SK-N-SH treated with all-trans-retinoic acid at 6 μM for 48 hours (cell line): Measurements from ENCODE around the gene GRID2IP.

Experiments used
- ATAC-seq: fragments of 200-7000 bp; cut with Tn5 transposase; 3 replicates; pipeline ENCODE4 v1.9.1; 2020; ENCODE audit warnings: mild to moderate bottlenecking, moderate library complexity
- ARNTL ChIP-seq: fragments of 450-650 bp; formaldehyde crosslinking; IDR thresholded peaks from 2 replicates; pipeline ENCODE4 v1.5.0; 2020; ENCODE audit warnings: low read depth, mild to moderate bottlenecking, moderate library complexity, borderline replicate concordance
- CSDC2 ChIP-seq: fragments of 250-450 bp; sonication (Bioruptor Pico); IDR thresholded peaks from 2 replicates; pipeline ENCODE4 v1.5.0; 2020; ENCODE audit warnings: mild to moderate bottlenecking, moderate library complexity
- CSRNP3 ChIP-seq: fragments of 250-450 bp; sonication (Bioruptor Pico); IDR thresholded peaks from 2 replicates; pipeline ENCODE4 v1.5.1; 2021; ENCODE audit warnings: mild to moderate bottlenecking, moderate library complexity
- ESRRG ChIP-seq: fragments of 250-450 bp; sonication (Bioruptor Pico); IDR thresholded peaks from 2 replicates; pipeline ENCODE4 v1.6.1; 2021; ENCODE audit warnings: mild to moderate bottlenecking
- GLIS3 ChIP-seq: fragments of 250-450 bp; sonication (Bioruptor Pico); IDR thresholded peaks from 2 replicates; pipeline ENCODE4 v1.5.0; 2020; ENCODE audit warnings: mild to moderate bottlenecking, moderate library complexity
- ISL1 ChIP-seq: fragments of 250-450 bp; sonication (Bioruptor Pico); IDR thresholded peaks from 2 replicates; pipeline ENCODE4 v2.1.2; 2022; ENCODE audit warnings: mild to moderate bottlenecking, moderate library complexity
- OSR1 ChIP-seq: fragments of 250-450 bp; sonication (Bioruptor Pico); IDR thresholded peaks from 2 replicates; pipeline ENCODE4 v1.8.0; 2022; ENCODE audit warnings: moderate library complexity, mild to moderate bottlenecking, inconsistent platforms
- POU6F1 ChIP-seq: fragments of 250-450 bp; sonication (Bioruptor Pico); IDR thresholded peaks from 2 replicates; pipeline ENCODE4 v1.8.0; 2021; ENCODE audit warnings: low read depth, mild to moderate bottlenecking, moderate library complexity, borderline replicate concordance
- PPARA ChIP-seq: fragments of 250-450 bp; sonication (Bioruptor Pico); IDR thresholded peaks from 2 replicates; pipeline ENCODE4 v1.5.0; 2020; ENCODE audit warnings: mild to moderate bottlenecking, borderline replicate concordance
- RARB ChIP-seq: fragments of 250-450 bp; sonication (Bioruptor Pico); IDR thresholded peaks from 2 replicates; pipeline ENCODE4 v1.8.0; 2021; ENCODE audit warnings: mild to moderate bottlenecking, moderate library complexity
- SNAI2 ChIP-seq: fragments of 250-450 bp; sonication (Bioruptor Pico); IDR thresholded peaks from 2 replicates; pipeline ENCODE4 v1.5.0; 2020; ENCODE audit warnings: mild to moderate bottlenecking, moderate library complexity
- TCF4 ChIP-seq: fragments of 250-450 bp; sonication (Bioruptor Pico); IDR thresholded peaks from 2 replicates; pipeline ENCODE4 v1.8.0; 2021; ENCODE audit warnings: mild to moderate bottlenecking, moderate library complexity, borderline replicate concordance
- TSHZ2 ChIP-seq: fragments of 250-450 bp; sonication (Bioruptor Pico); IDR thresholded peaks from 2 replicates; pipeline ENCODE4 v1.5.0; 2020; ENCODE audit warnings: mild to moderate bottlenecking, moderate library complexity
- ZFP3 ChIP-seq: fragments of 250-450 bp; sonication (Bioruptor Pico); IDR thresholded peaks from 2 replicates; pipeline ENCODE4 v1.5.0; 2020; ENCODE audit warnings: mild to moderate bottlenecking, moderate library complexity
- ZFP30 ChIP-seq: fragments of 450-650 bp; formaldehyde crosslinking; IDR thresholded peaks from 2 replicates; pipeline ENCODE4 v1.5.0; 2022; ENCODE audit warnings: mild to moderate bottlenecking, moderate library complexity
- ZNF565 ChIP-seq: fragments of 450-650 bp; formaldehyde crosslinking; conservative IDR thresholded peaks from 2 replicates; pipeline ENCODE4 v1.5.0; 2020; ENCODE audit warnings: low read depth, mild to moderate bottlenecking, moderate library complexity
- ZNF70 ChIP-seq: fragments of 450-650 bp; formaldehyde crosslinking; IDR thresholded peaks from 2 replicates; pipeline ENCODE4 v1.5.0; 2020; ENCODE audit warnings: mild to moderate bottlenecking, moderate library complexity
- ZNF8 ChIP-seq: fragments of 450-650 bp; formaldehyde crosslinking; IDR thresholded peaks from 2 replicates; pipeline ENCODE4 v1.5.0; 2020; ENCODE audit warnings: mild to moderate bottlenecking, moderate library complexity
- TF ChIP-seq, protein P1 (sequence below): fragments of 250-450 bp; sonication (Bioruptor Pico); IDR thresholded peaks from 2 replicates; pipeline ENCODE4 v1.8.0; 2020; ENCODE audit warnings: mild to moderate bottlenecking, moderate library complexity, borderline replicate concordance

GRID2IP gene

GRCh38 chr7:6531492-6532279, 19.6 kb downstream of the GRID2IP start:
- no peak for TF ChIP-seq ESRRG (CRISPR knock-in tag)
- TF ChIP-seq POU6F1 (CRISPR knock-in tag), result no peak
- TF ChIP-seq, protein P1, sequence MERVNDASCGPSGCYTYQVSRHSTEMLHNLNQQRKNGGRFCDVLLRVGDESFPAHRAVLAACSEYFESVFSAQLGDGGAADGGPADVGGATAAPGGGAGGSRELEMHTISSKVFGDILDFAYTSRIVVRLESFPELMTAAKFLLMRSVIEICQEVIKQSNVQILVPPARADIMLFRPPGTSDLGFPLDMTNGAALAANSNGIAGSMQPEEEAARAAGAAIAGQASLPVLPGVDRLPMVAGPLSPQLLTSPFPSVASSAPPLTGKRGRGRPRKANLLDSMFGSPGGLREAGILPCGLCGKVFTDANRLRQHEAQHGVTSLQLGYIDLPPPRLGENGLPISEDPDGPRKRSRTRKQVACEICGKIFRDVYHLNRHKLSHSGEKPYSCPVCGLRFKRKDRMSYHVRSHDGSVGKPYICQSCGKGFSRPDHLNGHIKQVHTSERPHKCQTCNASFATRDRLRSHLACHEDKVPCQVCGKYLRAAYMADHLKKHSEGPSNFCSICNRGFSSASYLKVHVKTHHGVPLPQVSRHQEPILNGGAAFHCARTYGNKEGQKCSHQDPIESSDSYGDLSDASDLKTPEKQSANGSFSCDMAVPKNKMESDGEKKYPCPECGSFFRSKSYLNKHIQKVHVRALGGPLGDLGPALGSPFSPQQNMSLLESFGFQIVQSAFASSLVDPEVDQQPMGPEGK, result no peak
- TF ChIP-seq GLIS3 (CRISPR knock-in tag), result no peak
- no peak for TF ChIP-seq TCF4 (CRISPR knock-in tag)
- TF ChIP-seq ZNF565, result no peak
- TF ChIP-seq ZNF70 (CRISPR knock-in tag), result no peak
- ATAC-seq, result no peak

DNA sequence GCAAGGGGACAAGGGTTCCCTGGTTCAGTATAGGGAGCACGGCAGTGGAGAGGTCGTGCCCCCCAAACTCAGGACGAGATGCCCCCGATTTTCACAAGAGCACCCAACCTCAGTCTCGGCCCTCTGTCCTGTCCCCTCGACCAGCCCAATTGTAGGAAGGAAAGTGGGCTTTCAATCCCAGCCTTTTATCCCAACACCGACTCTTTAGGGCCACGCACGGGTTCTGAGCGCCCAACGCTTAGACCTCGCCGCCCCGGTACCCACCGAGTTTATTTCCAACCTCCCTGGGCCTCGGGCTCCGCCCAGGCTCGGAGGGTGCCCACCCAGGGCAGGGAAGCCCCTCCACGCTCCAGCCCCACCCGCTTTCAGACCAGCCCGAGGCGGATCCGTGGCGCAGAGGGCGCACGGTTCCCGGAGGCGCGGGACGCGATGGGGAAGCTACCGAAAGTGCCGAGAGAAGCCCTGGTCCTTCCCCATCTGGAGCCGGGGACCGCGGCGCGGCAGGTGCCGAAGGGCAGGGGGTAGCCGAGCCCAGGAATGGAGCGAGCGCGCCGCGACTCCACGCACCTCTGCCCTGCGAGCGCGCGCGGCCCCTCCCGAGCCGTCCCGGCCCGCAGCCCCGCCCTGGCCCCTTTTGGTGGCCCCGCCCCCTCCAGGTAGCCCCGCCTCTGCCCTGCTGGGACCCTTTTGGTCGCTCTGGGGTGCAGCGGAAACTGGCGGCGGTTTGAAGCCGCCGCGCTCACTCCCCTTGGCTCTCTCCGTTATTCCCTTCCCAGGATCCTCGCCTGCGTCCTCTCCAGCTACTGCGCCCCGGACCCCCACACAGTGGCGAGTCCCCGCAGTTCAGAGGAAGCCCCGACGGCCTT, 20.4 kb downstream of the GRID2IP start:
- TF ChIP-seq ARNTL (CRISPR knock-in tag) (no peak), GLIS3 (CRISPR knock-in tag) (no peak), SNAI2 (CRISPR knock-in tag) (no peak), CSRNP3 (CRISPR knock-in tag) (no peak), ESRRG (CRISPR knock-in tag) (no peak), POU6F1 (CRISPR knock-in tag) (no peak), TCF4 (CRISPR knock-in tag) (no peak), ZFP3 (CRISPR knock-in tag) (no peak), PPARA (CRISPR knock-in tag) (no peak), ZNF8 (CRISPR knock-in tag) (no peak), RARB (CRISPR knock-in tag) (no peak), ZNF70 (CRISPR knock-in tag) (no peak), TSHZ2 (CRISPR knock-in tag) (no peak), OSR1 (CRISPR knock-in tag) (no peak), ISL1 (no peak), CSDC2 (CRISPR knock-in tag) (no peak), ZFP30 (no peak)
- TF ChIP-seq, protein P1, result no peak
- ATAC-seq, result peak; percentile 4
